ENCODE measurements around the gene PSMC4. TPM values are rescaled to one million over a fixed set of nuclear protein-coding genes. Genes with fewer than 3 reads are reported as not detected.

The PSMC4 gene
- 94.8 and 137 TPM in 2 replicates for total RNA-seq (2014; rRNA removed; shearing (Covaris generic))
- polyA plus RNA-seq (2016; fragmentation: Nextera tagmentation; extraction: Ambion mirVana) = 112 and 113 TPM in 2 replicates

DNA sequence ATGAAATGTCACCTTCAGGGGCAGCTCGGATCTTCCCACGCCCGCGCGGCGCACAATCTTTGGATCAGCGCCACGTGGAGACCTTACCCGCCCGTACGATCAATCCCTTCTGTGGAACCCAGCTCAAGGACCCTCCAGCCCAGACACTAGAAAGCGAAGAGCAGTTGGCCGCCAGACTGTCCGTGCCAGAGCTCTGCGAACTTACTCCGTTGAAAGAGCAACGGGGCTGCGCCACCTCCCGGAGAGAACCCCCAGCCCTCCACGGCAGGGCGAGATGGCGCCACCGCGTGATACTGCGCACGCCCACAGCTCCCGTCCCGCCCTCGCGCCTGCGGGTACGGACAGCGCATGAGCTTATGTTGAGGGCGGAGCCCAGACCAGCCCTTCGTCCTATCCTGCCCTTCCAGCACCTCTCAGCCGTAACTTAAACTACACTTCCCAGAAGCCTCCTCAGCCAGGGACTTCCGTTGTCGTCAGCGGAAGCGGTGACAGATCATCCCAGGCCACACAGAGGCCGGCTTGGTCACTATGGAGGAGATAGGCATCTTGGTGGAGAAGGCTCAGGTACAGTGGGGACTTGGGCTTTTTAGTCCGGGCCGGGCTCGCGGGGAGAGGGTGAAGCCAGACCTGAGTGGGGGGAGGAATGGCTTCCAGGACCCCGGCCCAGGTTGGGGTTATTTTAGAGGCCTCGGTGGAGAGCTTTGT lies at the start of gene PSMC4:
TSS of gene PSMC4 (plus strand) at position 491 of the 705 bp plus-strand sequence. CDS start at position 529, 38 bp downstream.
- in situ Hi-C loops (cut with MboI) = no loop called here

DNA sequence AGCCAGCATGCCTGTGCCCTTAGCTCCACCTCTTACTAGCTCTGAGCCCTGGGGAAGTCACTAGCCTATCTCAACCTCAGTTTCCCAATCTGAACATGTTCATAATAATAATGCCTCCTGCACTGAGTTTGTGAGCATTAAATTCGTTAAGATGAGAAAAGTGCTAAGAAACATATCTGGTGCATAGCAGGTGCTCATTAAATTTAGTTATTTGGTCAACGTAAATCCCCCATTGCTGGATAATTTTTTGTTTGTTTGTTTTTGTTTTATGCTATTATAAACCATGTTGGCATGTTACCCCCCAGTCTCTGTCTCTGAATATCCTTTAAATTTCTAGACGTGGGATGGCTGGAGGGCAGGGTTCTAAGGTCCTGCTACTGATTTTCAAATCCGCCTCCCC lies 47.1 kb upstream of the PSMC4 start:
- Histone ChIP-seq H3K79me2 (ENCODE audit: insufficient read depth) (no peaks in the 10 kb centered on the region), H3K9me2 (ENCODE audit: insufficient read depth) (no peaks in the 10 kb centered on the region), H3K27ac (no peak overlapping the region), H3K4me3 (no peak overlapping the region), H3F3A (ENCODE audit: insufficient read depth) (no peaks in the 10 kb centered on the region), H3K4me1 (ENCODE audit: insufficient read depth) (no peaks in the 10 kb centered on the region), H3K9me3 (ENCODE audit: low read depth) (no peaks in the 10 kb centered on the region), H3K36me3 (ENCODE audit: low read depth) (no peaks in the 10 kb centered on the region), H3K9ac (no peak overlapping the region), H4K20me1 (ENCODE audit: insufficient read depth) (no peaks in the 10 kb centered on the region), H3K4me2 (ENCODE audit: unreplicated experiment) (no peak overlapping the region), H2AFZ (no peak overlapping the region), H3K27me3 (replicated peaks; ENCODE audit: insufficient read depth) (no peaks in the 10 kb centered on the region)
- no peak for TF ChIP-seq EZH2phosphoT487 (IDR thresholded peaks at IDR 0.05; ENCODE audit: insufficient read depth, low read depth)
- TF ChIP-seq EZH2 (IDR thresholded peaks at IDR 0.05; ENCODE audit: insufficient read depth, poor library complexity, severe bottlenecking) = no peak
- DNase-seq = no peak
- in situ Hi-C loops (cut with MboI) = no loop called here
- 25 to 37% methylated on average over 4 of the region's 4 CpGs for WGBS, 2 experiments (ENCODE audit: low coverage in 1 of 2, low lambda C conversion rate in 2 of 2, missing lambda C conversion rate in 2 of 2)

More for the DNA sequence above, at the start of gene PSMC4:
- Histone ChIP-seq H2AFZ (peak within 1 kb of the TSS; percentile 97), H3K36me3 (ENCODE audit: low read depth) (peaks cover 27% of the 10 kb centered on the region), H3K79me2 (ENCODE audit: insufficient read depth) (peaks cover 59% of the 10 kb centered on the region), H3K4me1 (ENCODE audit: insufficient read depth) (peaks cover 13% of the 10 kb centered on the region; the same call in 1 of the 2 replicates), H3K4me2 (ENCODE audit: unreplicated experiment) (peak within 1 kb of the TSS; percentile 87), H3K9me3 (ENCODE audit: low read depth) (no peaks in the 10 kb centered on the region), H3K9ac (peak within 1 kb of the TSS; percentile 96), H4K20me1 (ENCODE audit: insufficient read depth) (no peaks in the 10 kb centered on the region), H3K9me2 (ENCODE audit: insufficient read depth) (no peaks in the 10 kb centered on the region), H3K27ac (peak within 1 kb of the TSS; percentile 90), H3K27me3 (replicated peaks; ENCODE audit: insufficient read depth) (no peaks in the 10 kb centered on the region), H3K4me3 (peak within 1 kb of the TSS; percentile 97), H3F3A (ENCODE audit: insufficient read depth) (no peaks in the 10 kb centered on the region)
- WGBS, 2 experiments (ENCODE audit: low coverage in 1 of 2, low lambda C conversion rate in 2 of 2, missing lambda C conversion rate in 2 of 2) = 1 to 2% methylated on average over 38 to 45 of the region's 47 CpGs
- DNase-seq = peak; percentile 100
- TF ChIP-seq EZH2phosphoT487 (IDR thresholded peaks at IDR 0.05; ENCODE audit: insufficient read depth, low read depth) = no peak
- TF ChIP-seq EZH2 (IDR thresholded peaks at IDR 0.05; ENCODE audit: insufficient read depth, poor library complexity, severe bottlenecking) = no peak

DNA sequence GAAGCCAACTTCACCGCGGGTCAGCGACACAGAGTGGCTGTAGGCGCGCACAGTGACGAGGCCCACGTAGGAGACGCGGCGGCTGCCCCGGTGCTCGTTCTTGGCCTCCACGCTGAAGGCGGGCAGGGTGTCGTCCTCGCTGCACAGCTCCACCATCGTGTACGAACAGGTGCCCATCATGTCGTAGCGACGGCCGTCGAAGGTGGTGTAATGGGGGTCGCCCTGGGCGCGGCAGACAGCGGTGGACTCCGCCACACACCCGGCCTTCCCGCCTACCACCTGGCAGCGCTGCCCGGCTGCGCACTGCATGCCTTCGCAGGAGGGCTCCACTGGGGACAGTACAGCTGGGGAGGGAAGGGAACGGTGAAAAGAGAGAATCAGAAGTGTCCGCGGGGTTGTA lies 46.6 kb upstream of the PSMC4 start:
- no peaks in the 10 kb centered on the region for H3K27me3 ChIP-seq (replicated peaks; ENCODE audit: insufficient read depth)
- no peaks in the 10 kb centered on the region for H3K36me3 ChIP-seq (ENCODE audit: low read depth)
- H2AFZ ChIP-seq = no peak overlapping the region
- H3K9me2 ChIP-seq (ENCODE audit: insufficient read depth) = no peaks in the 10 kb centered on the region
- H3K4me2 ChIP-seq (ENCODE audit: unreplicated experiment) = no peak overlapping the region
- H3K79me2 ChIP-seq (ENCODE audit: insufficient read depth) = no peaks in the 10 kb centered on the region
- H3K4me1 ChIP-seq (ENCODE audit: insufficient read depth) = no peaks in the 10 kb centered on the region
- H3K27ac ChIP-seq = no peak overlapping the region
- no peak overlapping the region for H3K4me3 ChIP-seq
- in situ Hi-C loops (cut with MboI) = no loop called here
- no peaks in the 10 kb centered on the region for H3K9me3 ChIP-seq (ENCODE audit: low read depth)
- H3K9ac ChIP-seq = no peak overlapping the region
- TF ChIP-seq EZH2phosphoT487 (IDR thresholded peaks at IDR 0.05; ENCODE audit: insufficient read depth, low read depth) (no peak), EZH2 (IDR thresholded peaks at IDR 0.05; ENCODE audit: insufficient read depth, poor library complexity, severe bottlenecking) (no peak)
- no peak for DNase-seq
- H4K20me1 ChIP-seq (ENCODE audit: insufficient read depth) = no peaks in the 10 kb centered on the region
- H3F3A ChIP-seq (ENCODE audit: insufficient read depth) = no peaks in the 10 kb centered on the region
- WGBS, 2 experiments (ENCODE audit: low coverage in 1 of 2, low lambda C conversion rate in 2 of 2, missing lambda C conversion rate in 2 of 2) = 87 to 93% methylated on average over 27 to 37 of the region's 37 CpGs

DNA sequence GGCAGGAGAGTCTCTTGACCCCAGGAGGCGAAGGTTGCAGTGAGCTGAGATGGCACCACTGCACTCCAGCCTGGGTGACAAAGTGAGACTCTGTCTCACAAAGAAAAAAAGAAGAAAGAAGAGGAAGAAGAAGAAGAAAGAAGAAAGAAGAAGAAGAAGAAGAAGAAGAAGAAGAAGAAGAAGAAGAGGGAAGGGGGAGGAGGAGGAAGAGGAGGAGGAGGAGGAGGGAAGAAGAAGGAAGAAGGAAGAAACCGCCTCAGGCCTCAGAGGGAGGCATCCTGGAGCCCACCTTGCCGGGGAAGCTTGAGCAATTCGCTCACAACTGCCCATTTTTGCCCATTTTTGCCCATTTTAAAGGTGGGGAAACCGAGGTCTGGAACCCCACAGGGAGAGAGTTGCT lies 46.0 kb upstream of the PSMC4 start:
- in situ Hi-C loops (cut with MboI) = no loop called here
- 28 to 29% methylated on average over 5 of the region's 5 CpGs for WGBS, 2 experiments (ENCODE audit: low coverage in 1 of 2, low lambda C conversion rate in 2 of 2, missing lambda C conversion rate in 2 of 2)

More for the DNA sequence above, 46.0 kb upstream of the PSMC4 start:
- H3K79me2 ChIP-seq (ENCODE audit: insufficient read depth) = no peaks in the 10 kb centered on the region
- no peak overlapping the region for H3K4me2 ChIP-seq (ENCODE audit: unreplicated experiment)
- no peak for TF ChIP-seq EZH2 (IDR thresholded peaks at IDR 0.05; ENCODE audit: insufficient read depth, poor library complexity, severe bottlenecking)
- TF ChIP-seq EZH2phosphoT487 (IDR thresholded peaks at IDR 0.05; ENCODE audit: insufficient read depth, low read depth) = no peak
- H2AFZ ChIP-seq = no peak overlapping the region
- no peaks in the 10 kb centered on the region for H3K36me3 ChIP-seq (ENCODE audit: low read depth)
- H3K9ac ChIP-seq = no peak overlapping the region
- H3K9me2 ChIP-seq (ENCODE audit: insufficient read depth) = no peaks in the 10 kb centered on the region
- no peak overlapping the region for H3K4me3 ChIP-seq
- H3K27me3 ChIP-seq (replicated peaks; ENCODE audit: insufficient read depth) = no peaks in the 10 kb centered on the region
- no peaks in the 10 kb centered on the region for H4K20me1 ChIP-seq (ENCODE audit: insufficient read depth)
- no peaks in the 10 kb centered on the region for H3F3A ChIP-seq (ENCODE audit: insufficient read depth)
- no peak overlapping the region for H3K27ac ChIP-seq
- no peaks in the 10 kb centered on the region for H3K4me1 ChIP-seq (ENCODE audit: insufficient read depth)
- DNase-seq = no peak
- no peaks in the 10 kb centered on the region for H3K9me3 ChIP-seq (ENCODE audit: low read depth)

Measured in GM23248 (cell line).